HCT116 (cell line): Measurements from ENCODE around the gene TPM3. TPM values are rescaled to one million over a fixed set of nuclear protein-coding genes. Genes with fewer than 3 reads are reported as not detected.

Source experiments
- ATAC-seq: fragments of 200-7000 bp; cut with Tn5 transposase; 2 replicates; pipeline ENCODE4 v1.9.1; 2020; ENCODE audit warnings: mild to moderate bottlenecking, moderate library complexity
- BruUV-seq: library from RNA; stranded (reverse); fragments of 400-500 nt; replicated peaks from 2 replicates; lab custom pipeline; 2021; lab: Mats Ljungman, UMichigan
- CTCF ChIA-PET: fragments of 300-600 bp; sonication (Branson Sonifier 250); formaldehyde crosslinking; loops from one replicate; lab custom pipeline; 2021; ENCODE audit warnings: antibody characterized with exemption; lab: Charles Lee
- POLR2A ChIA-PET: fragments of 300-600, 350-600 bp; sonication (Branson Sonifier 250); formaldehyde crosslinking; loops from one replicate; lab custom pipeline; 2021; ENCODE audit warnings: antibody characterized with exemption; lab: Charles Lee
- RAD21 ChIA-PET, 2 experiments: fragments of 300-600 bp; sonication (Branson Sonifier 250); formaldehyde crosslinking; loops; one replicate each; lab custom pipeline; 2023; ENCODE audit warnings: low total read pairs in 2 of 2; ENCODE audit not compliant: uncharacterized antibody in 2 of 2, unreplicated experiment in 2 of 2, low non-redundant PET in 1 of 2; lab: Charles Lee
- DNase-seq: peaks from one replicate; pipeline ENCODE4 v3.0.0-alpha.2; 2010; ENCODE audit warnings: low read depth, low spot score
- H2AFZ ChIP-seq: fragments of 200-600 bp; shearing (Covaris generic), sonication (generic); 2 replicates; pipeline ENCODE4 v1.6.1; 2017; ENCODE audit warnings: low read depth, mixed run types, mixed read lengths, antibody characterized with exemption, low read length; ENCODE audit not compliant: poor library complexity, severe bottlenecking
- H3K27ac ChIP-seq: 2 replicates; pipeline ENCODE4 v1.5.1; 2012; ENCODE audit warnings: low read depth, low read length
- H3K27me3 ChIP-seq: fragments of 200-600 bp; sonication (generic); 2 replicates; pipeline ENCODE4 v1.6.1; 2016; ENCODE audit warnings: mixed run types, low read length, mixed read lengths; ENCODE audit not compliant: insufficient read depth
- H3K36me3 ChIP-seq, 2 experiments: fragments of 200-500 bp in 1 of 2; fragments of 200-600 bp in 1 of 2; sonication (Bioruptor generic) in 1 of 2; sonication (generic) in 1 of 2; 2 replicates each; pipeline versions ENCODE4 v1.5.1 to v1.6.1; 2014 to 2016; ENCODE audit warnings: low read length in 2 of 2, inconsistent platforms in 1 of 2, mixed read lengths in 1 of 2, mixed run types in 1 of 2; ENCODE audit not compliant: insufficient read depth in 2 of 2, control insufficient read depth in 1 of 2
- H3K4me1 ChIP-seq, 2 experiments: fragments of 200-600 bp in 1 of 2; sonication (generic) in 1 of 2; 2 replicates each; pipeline versions ENCODE4 v1.5.1 to v1.6.1; 2012 to 2017; ENCODE audit warnings: low read length in 2 of 2, inconsistent platforms in 1 of 2, mild to moderate bottlenecking in 1 of 2, mixed read lengths in 1 of 2, mixed run types in 1 of 2, moderate library complexity in 1 of 2; ENCODE audit not compliant: insufficient read depth in 2 of 2, control insufficient read depth in 1 of 2
- H3K4me2 ChIP-seq: fragments of 200-600 bp; sonication (generic); 2 replicates; pipeline ENCODE4 v1.6.1; 2017; ENCODE audit warnings: mixed run types, low read length, mixed read lengths
- H3K4me3 ChIP-seq, 2 experiments: fragments of 200-600 bp in 1 of 2; sonication (generic) in 1 of 2; replicated peaks in 1 of 2; 2 replicates each; pipeline ENCODE4 v1.5.1; 2011 to 2016; ENCODE audit warnings: low read length in 2 of 2, control low read depth in 1 of 2, low read depth in 1 of 2, mild to moderate bottlenecking in 1 of 2, mixed read lengths in 1 of 2, mixed run types in 1 of 2
- H3K79me2 ChIP-seq: fragments of 200-600 bp; sonication (generic); 2 replicates; pipeline ENCODE4 v1.6.1; 2017; ENCODE audit warnings: mild to moderate bottlenecking, mixed run types, low read length, moderate library complexity, mixed read lengths; ENCODE audit not compliant: insufficient read depth
- H3K9ac ChIP-seq: fragments of 200-600 bp; sonication (generic); 2 replicates; pipeline ENCODE4 v1.6.1; 2016; ENCODE audit warnings: low read length, mixed read lengths
- H3K9me2 ChIP-seq: fragments of 200-600 bp; sonication (generic), shearing (Covaris generic); 2 replicates; pipeline ENCODE4 v1.6.1; 2017; ENCODE audit warnings: mixed run types, mild to moderate bottlenecking, moderate library complexity; ENCODE audit not compliant: insufficient read depth
- H3K9me3 ChIP-seq, 2 experiments: fragments of 200-500 bp in 1 of 2; fragments of 200-600 bp in 1 of 2; sonication (Bioruptor generic) in 1 of 2; sonication (generic) in 1 of 2; 2 replicates each; pipeline ENCODE4 v1.6.1; 2014 to 2017; ENCODE audit warnings: low read length in 2 of 2, mixed read lengths in 2 of 2, inconsistent platforms in 1 of 2, low read depth in 1 of 2, mild to moderate bottlenecking in 1 of 2, mixed run types in 1 of 2, moderate library complexity in 1 of 2; ENCODE audit not compliant: control insufficient read depth in 1 of 2, insufficient read depth in 1 of 2
- H4K20me1 ChIP-seq: fragments of 200-600 bp; sonication (generic), shearing (Covaris generic); 2 replicates; pipeline ENCODE4 v1.6.1; 2017; ENCODE audit warnings: mixed run types, mild to moderate bottlenecking, moderate library complexity; ENCODE audit not compliant: insufficient read depth
- EGR1 ChIP-seq: IDR thresholded peaks from 2 replicates; pipeline ENCODE4 v1.6.1; 2012; ENCODE audit warnings: low read depth
- ELF1 ChIP-seq: IDR thresholded peaks from 2 replicates; pipeline ENCODE4 v1.6.1; 2012; ENCODE audit warnings: low read depth, borderline replicate concordance
- EZH2phosphoT487 ChIP-seq: fragments of 200-600 bp; IDR thresholded peaks from 2 replicates; pipeline ENCODE4 v1.6.1; 2018; ENCODE audit warnings: antibody characterized with exemption, borderline replicate concordance
- FOSL1 ChIP-seq: IDR thresholded peaks from 2 replicates; pipeline ENCODE4 v1.6.1; 2012; ENCODE audit warnings: low read depth
- JUND ChIP-seq: IDR thresholded peaks from 2 replicates; pipeline ENCODE4 v1.6.1; 2012
- POLR2A ChIP-seq: IDR thresholded peaks from 2 replicates; pipeline ENCODE4 v1.7.0; 2011; ENCODE audit warnings: borderline replicate concordance; ENCODE audit not compliant: insufficient read depth, insufficient read length; ENCODE audit errors: extremely low read depth
- SIN3A ChIP-seq: IDR thresholded peaks from 2 replicates; pipeline ENCODE4 v1.6.1; 2012; ENCODE audit warnings: low read depth
- SRF ChIP-seq: IDR thresholded peaks from 2 replicates; pipeline ENCODE4 v1.6.1; 2012; ENCODE audit warnings: low read depth
- intact Hi-C: fragments of 100-400 bp; cut with micrococcal nuclease; formaldehyde crosslinking; loops from 2 replicates; pipeline ENCODE4 v1.10.0; 2022
- total RNA-seq: library from RNA; stranded (reverse); gene quantifications from one replicate; pipeline ENCODE4 v1.2.1, GENCODE V29; 2021; ENCODE audit not compliant: unreplicated experiment
- TF ChIP-seq, protein P1 (sequence below): IDR thresholded peaks from 2 replicates; pipeline ENCODE4 v1.6.1; 2011; ENCODE audit warnings: mild to moderate bottlenecking, low read length, moderate library complexity; ENCODE audit not compliant: insufficient replicate concordance; ENCODE audit errors: extremely low read depth
- TF ChIP-seq, protein P2 (sequence below): IDR thresholded peaks from 2 replicates; pipeline ENCODE4 v1.6.1; 2012; ENCODE audit warnings: low read depth

TPM3 gene
- total RNA-seq, 1 experiment from 2014 or later, result 457 TPM

DNA sequence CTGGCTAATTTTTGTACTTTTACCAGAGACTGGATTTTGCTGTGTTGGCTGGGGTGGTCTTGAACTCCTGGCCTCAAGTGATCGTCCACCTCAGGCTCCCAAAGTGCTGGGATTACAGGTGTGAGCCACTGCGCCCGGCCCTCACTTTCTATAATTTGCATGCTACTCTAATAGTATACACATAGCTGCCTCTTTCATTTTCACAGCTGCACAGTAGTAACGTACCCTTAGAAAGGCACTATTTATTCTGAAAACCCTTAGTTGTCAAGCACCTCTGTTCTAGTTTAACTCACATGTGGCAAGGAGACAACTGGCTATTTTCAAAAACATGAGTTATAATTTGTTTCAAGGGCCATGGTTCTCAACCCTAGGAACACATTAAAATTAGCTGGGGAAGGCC, 17.2 kb downstream of the TPM3 start:
- Histone ChIP-seq H4K20me1 (peaks cover 40% of the 10 kb centered on the region; the same call in 1 of the 2 replicates), H3K9me3 (no peaks in the 10 kb centered on the region), H3K9me2 (no peaks in the 10 kb centered on the region), H3K4me2 (no peak overlapping the region), H3K9ac (no peak overlapping the region), H2AFZ (no peak overlapping the region)
- POLR2A ChIA-PET, result no interaction called here
- ATAC-seq, result no peak
- TF ChIP-seq, protein P1, sequence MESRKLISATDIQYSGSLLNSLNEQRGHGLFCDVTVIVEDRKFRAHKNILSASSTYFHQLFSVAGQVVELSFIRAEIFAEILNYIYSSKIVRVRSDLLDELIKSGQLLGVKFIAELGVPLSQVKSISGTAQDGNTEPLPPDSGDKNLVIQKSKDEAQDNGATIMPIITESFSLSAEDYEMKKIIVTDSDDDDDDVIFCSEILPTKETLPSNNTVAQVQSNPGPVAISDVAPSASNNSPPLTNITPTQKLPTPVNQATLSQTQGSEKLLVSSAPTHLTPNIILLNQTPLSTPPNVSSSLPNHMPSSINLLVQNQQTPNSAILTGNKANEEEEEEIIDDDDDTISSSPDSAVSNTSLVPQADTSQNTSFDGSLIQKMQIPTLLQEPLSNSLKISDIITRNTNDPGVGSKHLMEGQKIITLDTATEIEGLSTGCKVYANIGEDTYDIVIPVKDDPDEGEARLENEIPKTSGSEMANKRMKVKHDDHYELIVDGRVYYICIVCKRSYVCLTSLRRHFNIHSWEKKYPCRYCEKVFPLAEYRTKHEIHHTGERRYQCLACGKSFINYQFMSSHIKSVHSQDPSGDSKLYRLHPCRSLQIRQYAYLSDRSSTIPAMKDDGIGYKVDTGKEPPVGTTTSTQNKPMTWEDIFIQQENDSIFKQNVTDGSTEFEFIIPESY, result no peak
- TF ChIP-seq ELF1, result no peak
- no peak for TF ChIP-seq JUND
- TF ChIP-seq FOSL1, result no peak
- TF ChIP-seq, all 23 proteins: peak for 0
- ChIA-PET CTCF (no interaction called here), RAD21 (no interaction called here)
- intact Hi-C loops, result no loop called here
- Histone ChIP-seq H3K79me2 (peaks cover 92% of the 10 kb centered on the region), H3K4me3 (no peak overlapping the region), H3K36me3 (peaks cover 56 to 75% of the 10 kb centered on the region in 2 experiments), H3K27ac (no peak overlapping the region), H3K4me1 (peaks cover 0 to 9% of the 10 kb centered on the region in 2 experiments; a peak in 2 of 4 replicates), H3K27me3 (no peaks in the 10 kb centered on the region)
- no TSS peak for BruUV-seq
- DNase-seq, result no peak

DNA sequence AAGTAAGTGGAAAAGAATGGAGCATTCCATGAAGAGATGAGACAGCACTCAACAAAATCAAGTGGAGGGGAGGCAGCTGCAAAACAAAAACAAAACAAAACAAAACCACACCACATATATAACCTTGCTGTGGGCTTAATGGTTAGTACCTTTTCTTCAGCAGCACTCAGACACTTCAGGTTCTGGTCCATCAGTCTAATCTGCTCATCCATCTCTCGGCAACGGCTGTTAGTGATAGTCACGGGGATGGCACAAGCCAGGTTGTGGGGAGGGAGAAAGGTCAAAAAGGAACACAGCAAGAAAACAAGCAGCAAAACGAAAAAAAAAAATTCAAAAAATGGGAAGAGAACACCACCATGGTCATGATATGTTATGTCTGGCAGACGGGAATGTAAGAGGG, 20.0 kb downstream of the TPM3 start:
- H3K4me2 ChIP-seq, result no peak overlapping the region
- no peak for TF ChIP-seq POLR2A
- TF ChIP-seq EZH2phosphoT487, result no peak
- TF ChIP-seq, protein P2, sequence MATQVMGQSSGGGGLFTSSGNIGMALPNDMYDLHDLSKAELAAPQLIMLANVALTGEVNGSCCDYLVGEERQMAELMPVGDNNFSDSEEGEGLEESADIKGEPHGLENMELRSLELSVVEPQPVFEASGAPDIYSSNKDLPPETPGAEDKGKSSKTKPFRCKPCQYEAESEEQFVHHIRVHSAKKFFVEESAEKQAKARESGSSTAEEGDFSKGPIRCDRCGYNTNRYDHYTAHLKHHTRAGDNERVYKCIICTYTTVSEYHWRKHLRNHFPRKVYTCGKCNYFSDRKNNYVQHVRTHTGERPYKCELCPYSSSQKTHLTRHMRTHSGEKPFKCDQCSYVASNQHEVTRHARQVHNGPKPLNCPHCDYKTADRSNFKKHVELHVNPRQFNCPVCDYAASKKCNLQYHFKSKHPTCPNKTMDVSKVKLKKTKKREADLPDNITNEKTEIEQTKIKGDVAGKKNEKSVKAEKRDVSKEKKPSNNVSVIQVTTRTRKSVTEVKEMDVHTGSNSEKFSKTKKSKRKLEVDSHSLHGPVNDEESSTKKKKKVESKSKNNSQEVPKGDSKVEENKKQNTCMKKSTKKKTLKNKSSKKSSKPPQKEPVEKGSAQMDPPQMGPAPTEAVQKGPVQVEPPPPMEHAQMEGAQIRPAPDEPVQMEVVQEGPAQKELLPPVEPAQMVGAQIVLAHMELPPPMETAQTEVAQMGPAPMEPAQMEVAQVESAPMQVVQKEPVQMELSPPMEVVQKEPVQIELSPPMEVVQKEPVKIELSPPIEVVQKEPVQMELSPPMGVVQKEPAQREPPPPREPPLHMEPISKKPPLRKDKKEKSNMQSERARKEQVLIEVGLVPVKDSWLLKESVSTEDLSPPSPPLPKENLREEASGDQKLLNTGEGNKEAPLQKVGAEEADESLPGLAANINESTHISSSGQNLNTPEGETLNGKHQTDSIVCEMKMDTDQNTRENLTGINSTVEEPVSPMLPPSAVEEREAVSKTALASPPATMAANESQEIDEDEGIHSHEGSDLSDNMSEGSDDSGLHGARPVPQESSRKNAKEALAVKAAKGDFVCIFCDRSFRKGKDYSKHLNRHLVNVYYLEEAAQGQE, result no peak
- TF ChIP-seq SIN3A, result no peak
- no peak for TF ChIP-seq JUND
- no peak for TF ChIP-seq SRF
- no peak for TF ChIP-seq FOSL1
- no peak for TF ChIP-seq EGR1
- no peak overlapping the region for H3K27ac ChIP-seq
- no peaks in the 10 kb centered on the region for H3K9me2 ChIP-seq
- RAD21 ChIA-PET, result no interaction called here
- H3K4me1 ChIP-seq, result no peaks in the 10 kb centered on the region
- peaks cover 91% of the 10 kb centered on the region for H3K79me2 ChIP-seq
- H3K9ac ChIP-seq, result no peak overlapping the region
- CTCF ChIA-PET, result no interaction called here
- H2AFZ ChIP-seq, result no peak overlapping the region
- no peak overlapping the region for H3K4me3 ChIP-seq
- peaks cover 18% of the 10 kb centered on the region; the same call in 1 of the 2 replicates for H4K20me1 ChIP-seq
- POLR2A ChIA-PET, result no interaction called here
- H3K9me3 ChIP-seq, result no peaks in the 10 kb centered on the region
- no peak for ATAC-seq
- no TSS peak for BruUV-seq
- peaks cover 66 to 81% of the 10 kb centered on the region in 2 experiments for H3K36me3 ChIP-seq
- intact Hi-C loops, result no loop called here
- H3K27me3 ChIP-seq, result no peaks in the 10 kb centered on the region
- no peak for DNase-seq
